Upper lobe of left lung (tissue), 4 donors: ENCODE data around the gene IMPA2.

ENCODE experiments used
- EP300 ChIP-seq, 4 donors: sonication (generic); formaldehyde crosslinking; IDR thresholded peaks; one replicate each; pipeline ENCODE4 v1.5.1; 2017; ENCODE audit warnings: antibody characterized with exemption in 4 of 4, control low read depth in 2 of 4
- POLR2A ChIP-seq, 4 donors: fragments of 450-650 bp; IDR thresholded peaks; one replicate each; pipeline ENCODE4 v1.5.1; 2016 to 2017; ENCODE audit warnings: antibody characterized with exemption in 4 of 4, mild to moderate bottlenecking in 2 of 4
- POLR2AphosphoS5 ChIP-seq, 2 donors: sonication (generic); formaldehyde crosslinking; IDR thresholded peaks; one replicate each; pipeline ENCODE4 v1.5.1; 2017; ENCODE audit warnings: antibody characterized with exemption in 2 of 2
- TF ChIP-seq, protein P1 (sequence below), 6 experiments: fragments of 450-650 bp in 4 of 6; fragments of 200-600 bp in 2 of 6; sonication (generic) in 2 of 6; IDR thresholded peaks; one replicate each; pipeline ENCODE4 v1.5.1; 2016 to 2019; ENCODE audit warnings: antibody characterized with exemption in 6 of 6

DNA sequence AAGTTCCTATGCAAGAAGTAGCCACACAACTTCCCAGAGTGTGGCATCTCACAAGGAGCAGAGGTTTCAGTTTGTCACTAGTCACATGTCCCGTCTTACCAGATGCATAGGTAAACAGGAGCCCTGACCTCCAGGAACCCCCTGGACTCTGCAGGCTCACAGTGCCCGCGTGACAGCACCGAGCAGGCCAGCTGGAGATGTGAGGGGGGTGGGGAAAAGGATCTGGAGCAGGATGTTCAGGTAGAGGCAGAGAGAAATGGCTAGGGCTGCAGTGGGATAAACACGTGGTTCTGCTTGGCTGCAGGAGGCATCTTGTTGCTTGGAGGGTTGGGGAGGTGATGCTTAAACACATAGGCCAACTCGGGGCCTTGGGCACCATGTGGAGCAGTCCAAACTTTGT, 54.2 kb downstream of the IMPA2 start:
- TF ChIP-seq POLR2A (IDR thresholded peaks at IDR 0.05) (no peak), EP300 (IDR thresholded peaks at IDR 0.05) (no peak), POLR2AphosphoS5 (IDR thresholded peaks at IDR 0.05) (no peak)
- TF ChIP-seq, protein P1, sequence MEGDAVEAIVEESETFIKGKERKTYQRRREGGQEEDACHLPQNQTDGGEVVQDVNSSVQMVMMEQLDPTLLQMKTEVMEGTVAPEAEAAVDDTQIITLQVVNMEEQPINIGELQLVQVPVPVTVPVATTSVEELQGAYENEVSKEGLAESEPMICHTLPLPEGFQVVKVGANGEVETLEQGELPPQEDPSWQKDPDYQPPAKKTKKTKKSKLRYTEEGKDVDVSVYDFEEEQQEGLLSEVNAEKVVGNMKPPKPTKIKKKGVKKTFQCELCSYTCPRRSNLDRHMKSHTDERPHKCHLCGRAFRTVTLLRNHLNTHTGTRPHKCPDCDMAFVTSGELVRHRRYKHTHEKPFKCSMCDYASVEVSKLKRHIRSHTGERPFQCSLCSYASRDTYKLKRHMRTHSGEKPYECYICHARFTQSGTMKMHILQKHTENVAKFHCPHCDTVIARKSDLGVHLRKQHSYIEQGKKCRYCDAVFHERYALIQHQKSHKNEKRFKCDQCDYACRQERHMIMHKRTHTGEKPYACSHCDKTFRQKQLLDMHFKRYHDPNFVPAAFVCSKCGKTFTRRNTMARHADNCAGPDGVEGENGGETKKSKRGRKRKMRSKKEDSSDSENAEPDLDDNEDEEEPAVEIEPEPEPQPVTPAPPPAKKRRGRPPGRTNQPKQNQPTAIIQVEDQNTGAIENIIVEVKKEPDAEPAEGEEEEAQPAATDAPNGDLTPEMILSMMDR (IDR thresholded peaks at IDR 0.05): no peak
